GM10266 (cell line): ENCODE data around the gene IL22RA2.

ENCODE experiments used
- DNase-seq: peaks from one replicate; pipeline ENCODE4 v3.0.0; 2012; ENCODE audit errors: extremely low spot score
- CTCF ChIP-seq: IDR thresholded peaks from 2 replicates; pipeline ENCODE4 v1.5.1; 2012; ENCODE audit warnings: mild to moderate bottlenecking, low read depth; ENCODE audit not compliant: control insufficient read depth, insufficient read depth; ENCODE audit errors: missing control alignments

The IL22RA2 gene

GRCh38 chr6:137173501-137173900 is at the start of gene IL22RA2:
TSS of gene IL22RA2 (minus strand) at chr6:137173644. CDS start at chr6:137161749, 11,895 bp downstream.
- TF ChIP-seq CTCF: no peak
- DNase-seq: no peak

GRCh38 chr6:137222381-137222780 is 48.9 kb upstream of the IL22RA2 start:
- no peak for DNase-seq
- no peak for TF ChIP-seq CTCF

GRCh38 chr6:137219664-137220252 is 46.3 kb upstream of the IL22RA2 start:
- no peak for TF ChIP-seq CTCF
- peak; percentile 14 for DNase-seq

- no peak for TF ChIP-seq CTCF
- DNase-seq: peak; percentile 86
These were observed 45.6 kb upstream of the IL22RA2 start, which contains the start of gene IFNGR1 for GRCh38 chr6:137218917-137219663. TSS of gene IFNGR1 (minus strand) at chr6:137219385. CDS start at chr6:137219327, 58 bp downstream.

- no peak for TF ChIP-seq CTCF
- DNase-seq: peak; percentile 30
These were observed 45.1 kb upstream of the IL22RA2 start for GRCh38 chr6:137218473-137218916.

GRCh38 chr6:137217801-137218472 is 44.5 kb upstream of the IL22RA2 start:
- no peak for TF ChIP-seq CTCF
- no peak for DNase-seq
